ENCODE data around the gene RAC2.
"Not testable (repeated sequence)": the region's sequence is repeated elsewhere in the genome, so short reads cannot be mapped to it uniquely, and the experiment has no call there.

RAC2 gene

DNA sequence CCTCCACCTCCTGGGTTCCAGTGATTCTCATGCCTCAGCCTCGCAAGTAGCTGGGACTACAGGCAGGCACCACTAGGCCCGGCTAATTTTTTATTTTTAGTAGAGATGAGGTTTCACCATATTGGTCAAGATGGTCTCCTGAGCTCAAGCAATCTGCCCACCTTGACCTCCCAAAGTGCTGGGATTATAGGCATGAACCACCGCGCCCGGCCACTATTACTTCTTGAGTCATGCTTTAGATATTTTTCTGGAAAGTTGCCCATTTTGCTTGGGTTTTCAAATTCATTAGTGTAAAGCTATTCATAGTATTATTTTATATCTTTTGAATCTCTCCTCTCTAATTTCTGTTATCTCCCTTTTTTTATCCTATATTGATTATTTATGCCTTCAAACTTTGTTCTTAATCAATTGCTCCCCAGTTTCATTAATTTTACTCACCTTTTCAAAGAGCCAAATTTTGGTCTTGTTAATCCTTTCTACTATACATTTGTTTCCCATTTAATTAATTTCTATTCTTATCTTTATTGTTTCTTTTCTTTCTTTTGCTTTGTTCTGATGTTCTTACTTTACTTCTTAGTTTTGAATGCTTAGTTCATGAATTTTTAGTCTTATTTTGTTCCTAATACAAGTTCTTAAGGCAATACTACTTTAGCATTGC is 10.3 kb upstream of the RAC2 start:
- DNase-seq = no peak

DNA sequence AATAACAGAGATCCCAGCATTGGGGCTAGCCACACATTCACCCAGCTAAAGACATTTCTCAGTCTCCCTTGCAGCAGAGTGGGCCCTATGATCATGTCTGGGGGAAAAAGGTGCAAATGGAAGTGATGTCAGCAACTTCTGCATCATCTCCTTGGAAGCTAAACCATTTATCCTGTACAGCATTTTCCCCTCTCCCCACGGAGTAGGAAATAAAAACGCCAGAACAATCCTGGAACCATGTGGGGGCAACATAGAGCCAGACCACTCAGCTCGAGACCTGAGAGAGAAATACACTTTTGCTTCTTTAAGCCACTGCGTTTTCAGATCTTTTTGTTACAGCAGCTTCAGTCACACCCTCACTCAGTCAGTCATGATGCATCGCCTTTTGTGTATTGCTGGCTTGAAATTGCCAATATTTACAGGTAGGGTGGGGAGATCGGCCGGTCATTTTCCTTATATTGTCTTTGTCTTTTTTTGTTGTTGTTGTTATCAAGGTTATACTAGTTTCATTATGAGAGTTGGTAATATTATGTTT is 9.1 kb upstream of the RAC2 start:
- no peak for DNase-seq

DNA sequence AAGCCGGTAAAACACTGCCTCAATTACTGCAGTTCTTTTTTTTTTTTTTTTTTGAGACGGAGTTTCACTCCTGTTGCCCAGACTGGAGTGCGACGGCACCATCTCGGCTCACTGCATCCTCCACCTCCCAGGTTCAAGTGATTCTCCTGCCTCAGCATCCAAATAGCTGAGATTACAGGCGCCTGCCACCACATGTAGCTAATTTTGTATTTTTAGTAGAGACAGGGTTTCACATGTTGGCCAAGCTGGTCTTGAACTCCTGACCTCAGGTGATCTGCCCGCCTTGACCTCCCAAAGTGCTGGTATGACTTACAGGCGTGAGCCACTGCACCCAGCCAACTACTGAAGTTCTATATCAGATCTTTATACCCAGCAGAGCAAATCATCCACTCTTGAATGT is 7.8 kb upstream of the RAC2 start:
- not testable (repeated sequence) for DNase-seq

DNA sequence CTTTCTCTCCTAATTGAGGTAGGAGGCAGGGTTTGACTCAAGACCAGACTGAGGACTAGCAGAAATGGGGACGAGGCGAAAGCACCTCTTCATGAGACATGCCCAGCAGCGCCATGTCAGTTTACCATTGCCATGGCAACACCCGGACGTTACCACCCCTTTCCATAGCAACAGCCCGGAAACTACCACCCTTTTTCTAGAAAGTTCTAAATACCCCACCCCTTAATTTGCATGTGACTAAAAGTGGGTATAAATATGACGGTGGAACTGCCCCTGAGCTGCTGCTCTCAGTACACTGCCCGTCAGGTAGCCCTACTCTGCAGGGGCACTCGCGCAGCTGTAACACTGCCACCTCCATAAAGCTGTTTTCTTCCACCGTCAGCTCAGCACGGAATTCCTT is 5.9 kb upstream of the RAC2 start:
- no peak for DNase-seq

DNA sequence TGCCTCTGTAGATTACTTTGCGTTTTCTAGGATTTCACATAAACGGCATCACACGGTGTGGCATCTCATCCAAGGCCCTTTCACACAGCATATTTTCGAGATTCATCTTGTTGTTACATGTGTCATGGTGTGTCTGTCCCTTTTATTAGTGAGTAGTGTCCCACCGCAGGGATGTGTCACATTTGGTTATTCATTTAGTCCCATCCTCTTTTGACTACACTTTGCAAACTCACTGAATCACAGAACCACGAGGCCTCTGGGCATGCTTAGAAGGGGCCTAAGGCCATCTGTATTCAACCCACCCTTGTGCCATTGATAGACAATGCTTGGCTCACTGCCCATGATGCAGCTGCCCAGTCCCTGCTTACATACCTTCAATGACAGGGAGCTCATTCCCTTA is 4.2 kb upstream of the RAC2 start:
- no peak for DNase-seq

DNA sequence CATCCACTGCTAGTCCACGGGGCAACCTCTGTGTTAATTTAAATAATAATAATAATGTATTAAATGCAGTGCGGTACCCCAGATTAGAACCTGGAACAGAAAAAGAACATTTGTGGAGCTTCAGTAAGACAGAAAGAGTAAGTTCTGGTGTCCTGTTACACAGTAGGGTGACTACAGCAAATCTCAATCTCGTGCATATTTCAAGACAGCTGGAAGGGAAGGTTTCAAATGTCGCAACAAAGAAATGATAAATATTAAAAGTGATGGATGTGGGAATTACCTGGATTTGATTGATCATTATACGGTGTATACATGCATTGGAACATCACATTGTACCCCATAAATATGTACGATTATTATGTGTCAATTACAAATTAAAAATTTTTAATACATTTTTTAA is 1.7 kb upstream of the RAC2 start:
- DNase-seq = no peak

DNA sequence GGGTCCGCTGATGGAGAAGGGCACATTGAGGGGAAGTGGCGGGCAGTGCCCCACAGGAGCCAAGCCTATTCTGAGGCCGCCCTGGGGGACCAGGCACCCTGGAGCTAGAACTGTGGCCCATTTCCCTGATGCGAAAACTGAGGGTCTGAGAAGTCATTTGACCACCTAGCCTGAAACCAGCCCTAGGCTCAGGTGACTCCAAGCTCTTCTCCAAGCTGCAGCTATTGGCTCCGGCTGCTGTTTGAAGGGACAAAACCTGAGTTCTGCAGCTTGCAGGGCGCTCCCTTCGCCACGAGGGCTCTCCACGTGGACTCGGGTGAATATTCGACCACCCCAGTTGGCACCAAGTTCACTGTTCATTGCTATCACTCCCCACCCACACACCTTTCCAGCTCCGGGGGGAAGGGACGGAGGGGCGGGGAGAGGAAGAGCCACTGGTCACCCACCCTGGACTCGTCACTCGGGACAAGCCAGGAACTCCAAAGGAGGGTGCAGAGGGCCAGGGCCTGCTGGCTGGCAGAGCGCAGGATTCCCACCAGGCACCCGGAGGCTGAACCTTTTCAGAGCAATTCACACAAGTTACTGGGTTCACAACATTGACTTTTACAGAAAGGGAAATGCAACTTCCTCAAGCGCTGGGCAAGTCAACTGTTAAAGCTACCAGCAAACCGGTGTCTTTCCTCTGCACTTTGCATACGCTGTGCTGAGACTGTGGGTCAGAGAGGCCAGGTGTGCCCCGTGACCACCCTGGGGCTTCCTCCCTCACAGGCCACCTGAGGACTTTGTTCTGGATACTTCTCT is 1.1 kb upstream of the RAC2 start:
- no peak for DNase-seq

DNA sequence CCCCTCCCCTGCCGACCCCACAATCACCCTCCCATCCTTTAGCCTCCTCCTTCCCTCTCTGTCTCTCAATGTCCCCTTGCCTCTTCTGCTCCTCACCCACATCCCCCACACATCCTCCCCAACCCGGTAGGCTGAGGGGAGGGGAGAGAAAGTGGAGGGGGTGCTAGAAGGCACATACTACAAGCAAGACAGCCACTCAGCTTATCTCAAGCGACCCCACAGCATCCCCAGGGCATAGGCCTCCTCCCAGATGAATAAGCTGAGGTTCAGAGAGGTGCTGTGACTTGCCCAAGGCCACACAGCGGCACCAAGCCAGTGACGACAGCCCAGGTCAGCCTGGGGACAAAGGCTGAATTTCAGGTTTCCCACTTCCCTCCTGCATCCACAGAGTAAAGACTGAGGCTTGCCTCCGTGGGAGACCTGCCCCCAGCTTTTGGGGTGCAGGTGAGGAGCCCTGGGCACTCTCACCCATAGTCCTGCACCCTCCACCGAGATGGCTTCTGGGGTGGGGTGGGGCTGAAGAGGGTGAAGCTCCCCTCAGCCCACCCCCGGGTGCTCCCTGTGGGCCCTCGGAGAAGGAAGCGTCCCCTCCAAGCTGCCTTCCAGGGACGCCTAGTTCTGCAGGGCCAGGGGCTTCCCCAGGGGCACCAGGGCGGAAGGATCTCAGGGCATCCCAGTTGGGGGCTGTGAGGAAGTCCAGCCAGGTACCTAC is 511 bp downstream of the RAC2 start:
- no peak for DNase-seq

DNA sequence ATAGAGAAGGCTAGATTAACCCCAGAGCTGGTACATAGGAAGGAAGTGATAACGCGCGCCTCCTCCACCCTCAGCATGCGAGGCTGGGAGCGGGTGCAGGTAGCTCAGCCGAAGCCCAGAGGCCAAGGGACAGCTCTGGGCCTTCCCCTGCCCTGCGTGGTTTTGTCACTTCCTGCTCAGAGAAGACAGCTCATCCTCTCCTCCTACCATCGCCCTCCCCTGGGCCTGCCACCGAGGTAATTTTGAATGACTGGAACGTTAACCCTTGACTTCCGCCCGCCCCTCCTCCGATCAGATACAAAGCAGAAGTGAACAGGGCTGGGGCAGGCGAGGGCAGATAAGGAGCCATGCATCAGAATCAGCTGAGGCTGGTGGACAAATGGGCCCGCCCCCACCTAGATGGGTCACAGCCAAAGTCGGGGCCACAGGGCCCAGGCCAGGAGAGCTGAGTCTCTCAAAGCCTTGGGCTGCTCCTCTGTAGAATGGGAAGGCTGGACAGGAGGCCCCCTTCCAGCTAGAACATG is 1.6 kb downstream of the RAC2 start:
- DNase-seq = no peak

DNA sequence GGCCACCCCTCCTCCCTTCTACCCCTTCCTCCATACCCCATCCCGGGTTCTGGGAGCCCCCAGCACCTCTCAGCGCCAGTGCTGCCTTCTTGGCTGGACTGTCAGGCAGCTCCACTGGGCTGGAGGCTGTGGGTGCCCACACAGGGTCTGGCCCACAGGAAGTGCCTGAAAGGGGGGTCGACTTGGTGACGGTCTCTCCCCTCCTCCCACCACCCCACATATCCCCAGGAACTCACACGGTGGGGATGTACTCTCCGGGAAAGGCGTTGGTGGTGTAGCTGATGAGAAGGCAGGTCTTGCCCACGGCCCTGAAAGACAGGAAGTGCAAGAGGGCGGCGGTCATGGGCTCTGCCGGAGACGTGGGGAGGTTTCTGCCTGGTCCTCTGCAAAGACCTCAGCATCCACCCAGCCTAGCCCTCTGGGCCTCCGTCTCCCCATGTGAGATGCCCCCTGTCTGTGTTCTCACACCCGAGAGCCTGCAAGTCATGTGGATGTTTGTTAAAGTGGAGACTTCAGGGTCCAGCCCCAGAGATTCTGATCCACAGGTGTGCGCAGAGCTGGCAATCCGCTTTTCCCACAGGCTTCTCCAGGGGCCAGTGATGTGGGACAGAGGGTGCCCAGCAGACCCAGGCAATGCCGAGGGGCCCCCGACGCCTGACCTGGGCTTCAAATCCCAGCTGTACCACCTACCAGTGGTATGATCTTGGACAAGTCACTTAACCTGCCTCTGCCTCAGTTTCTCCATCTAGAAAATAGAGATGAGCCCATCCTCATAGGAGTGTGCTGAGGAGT is 2.5 kb downstream of the RAC2 start:
- no peak for DNase-seq

DNA sequence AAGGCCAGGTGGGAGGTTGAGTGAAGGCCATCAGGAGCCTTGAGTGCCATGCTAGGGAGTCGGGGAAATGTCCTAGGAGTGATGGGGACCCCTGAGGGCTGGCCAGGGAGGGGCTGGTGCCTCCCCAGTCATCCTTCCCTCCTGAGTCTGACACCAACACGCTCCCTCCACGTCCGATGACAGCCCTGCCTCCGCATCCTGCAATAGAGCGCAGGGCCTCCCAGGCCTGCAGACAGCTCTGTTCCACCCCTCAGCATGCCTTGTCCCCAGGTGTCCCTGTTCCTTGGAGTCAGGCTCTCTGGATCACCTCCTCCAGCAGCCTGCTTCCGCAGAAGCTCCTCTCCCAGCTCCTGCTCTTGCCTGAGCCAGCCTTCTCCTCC is 3.1 kb downstream of the RAC2 start:
- DNase-seq = no peak

DNA sequence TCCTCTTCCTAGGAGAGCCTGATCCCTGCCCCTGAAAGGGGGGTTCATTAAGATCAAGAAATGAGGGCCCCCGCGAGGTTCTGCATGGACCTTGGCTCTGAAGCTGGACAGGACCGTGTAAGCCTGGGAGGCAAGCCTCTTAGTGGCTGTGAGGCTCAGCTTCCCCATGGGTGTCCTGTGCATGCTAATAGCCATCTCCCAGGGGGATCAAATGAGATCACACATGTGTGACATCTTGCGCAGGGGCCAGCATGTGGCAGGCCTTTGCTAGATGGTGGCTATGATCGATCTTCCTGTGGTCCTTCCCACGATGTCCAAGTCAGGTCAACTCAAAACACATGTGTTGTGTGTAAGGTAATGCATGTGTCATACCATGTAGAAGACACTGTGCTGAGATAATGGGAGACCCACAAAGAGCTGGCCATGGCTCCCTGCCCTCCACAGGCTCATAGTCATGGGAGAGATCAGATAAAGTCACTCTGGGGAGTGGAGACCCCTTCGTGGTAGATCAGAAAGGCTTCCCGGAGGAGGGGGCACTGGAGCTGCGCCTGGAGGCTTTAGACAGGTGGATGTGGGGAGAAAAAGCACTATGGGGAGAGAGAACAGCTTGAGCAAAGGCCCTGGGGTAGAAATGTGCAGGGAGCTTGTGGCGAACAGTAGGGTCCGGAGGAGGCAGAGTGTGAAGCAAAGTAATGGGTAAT is 3.7 kb downstream of the RAC2 start:
- no peak for DNase-seq

DNA sequence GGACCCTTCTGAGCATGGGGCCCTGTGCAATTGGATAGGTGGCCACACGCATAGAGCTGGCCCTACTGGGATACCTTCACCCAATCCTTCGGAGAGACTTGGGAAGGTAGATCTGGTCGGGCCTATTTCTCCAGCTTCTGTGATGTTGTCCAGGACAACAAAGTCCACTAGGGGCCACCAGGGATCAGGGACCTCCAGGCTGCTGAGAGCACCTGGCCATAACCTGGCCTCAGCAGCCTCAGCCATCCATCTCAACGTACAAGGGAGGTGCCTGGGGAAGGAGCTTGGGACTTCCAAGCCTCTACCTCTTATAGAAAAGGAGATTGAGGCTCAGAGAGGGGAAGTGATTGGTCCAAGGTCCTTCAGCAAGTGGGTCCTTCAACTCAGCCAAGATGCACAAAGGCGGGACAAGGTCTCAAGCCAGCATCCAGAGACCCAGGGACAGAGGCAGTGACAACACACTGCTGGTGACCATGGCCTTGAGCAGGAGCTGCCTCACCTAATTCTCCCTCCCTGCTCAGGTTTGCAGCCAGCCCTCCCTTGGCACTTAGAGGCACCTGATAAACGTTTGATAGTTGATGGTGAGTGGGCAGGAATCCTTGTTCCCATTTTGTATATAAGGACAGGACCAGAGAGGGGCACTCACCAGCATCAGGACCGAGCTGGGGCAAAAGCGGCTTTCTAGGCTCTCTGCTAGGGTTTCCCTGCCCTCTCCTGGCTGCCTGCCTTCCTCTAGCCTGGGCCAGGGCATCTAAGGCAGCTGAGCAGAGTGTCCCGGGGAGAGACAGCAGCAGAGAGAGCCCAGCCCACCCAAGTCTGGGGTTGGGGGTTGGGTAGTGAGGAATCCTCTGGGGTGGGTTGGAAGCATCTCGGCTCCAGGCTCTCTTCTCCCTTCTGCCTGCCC is 4.5 kb downstream of the RAC2 start:
- no peak for DNase-seq

DNA sequence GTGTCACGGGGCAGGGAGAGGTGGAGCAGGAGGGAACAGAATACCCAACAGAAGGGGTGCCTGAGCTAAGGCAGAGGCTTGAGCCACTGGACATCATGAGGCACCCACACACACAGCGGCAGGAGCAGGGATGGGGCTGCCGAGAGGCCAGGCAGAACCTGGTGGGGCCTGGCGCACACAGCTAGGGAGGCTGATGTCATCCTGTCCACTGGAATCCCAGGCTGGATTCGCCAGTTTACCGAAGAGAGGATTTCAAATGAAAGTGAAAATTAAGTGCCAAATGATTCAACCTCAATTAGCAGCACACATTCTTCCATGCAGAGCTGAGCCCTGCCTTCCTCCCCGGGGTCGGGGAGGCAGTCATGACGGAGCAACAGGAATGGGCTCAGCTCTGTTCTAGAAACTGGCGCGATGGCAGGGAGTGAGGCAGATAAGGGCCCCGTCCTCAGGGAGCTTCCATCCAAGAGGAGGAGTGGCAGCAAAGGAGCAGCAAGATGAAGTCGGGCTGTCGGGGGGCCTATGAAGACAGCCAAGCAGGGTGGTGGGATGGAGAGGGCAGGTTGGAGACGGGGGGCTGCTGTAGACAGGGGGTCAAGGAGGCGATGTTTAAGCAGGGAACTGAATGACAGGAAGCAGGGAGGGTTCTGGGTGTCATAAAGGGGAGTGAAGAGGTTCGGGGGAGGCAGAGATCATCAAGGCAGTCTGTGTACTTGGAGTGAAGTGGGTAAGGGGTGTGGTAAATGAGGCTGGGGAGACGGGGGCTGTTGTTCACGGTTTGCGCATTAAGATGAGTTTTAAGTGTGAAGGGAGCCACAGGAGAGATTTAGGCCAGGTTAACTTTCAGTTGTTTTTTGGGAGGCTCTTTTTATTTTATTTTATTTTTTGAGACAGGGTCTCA is 6.4 kb downstream of the RAC2 start:
- DNase-seq = no peak

DNA sequence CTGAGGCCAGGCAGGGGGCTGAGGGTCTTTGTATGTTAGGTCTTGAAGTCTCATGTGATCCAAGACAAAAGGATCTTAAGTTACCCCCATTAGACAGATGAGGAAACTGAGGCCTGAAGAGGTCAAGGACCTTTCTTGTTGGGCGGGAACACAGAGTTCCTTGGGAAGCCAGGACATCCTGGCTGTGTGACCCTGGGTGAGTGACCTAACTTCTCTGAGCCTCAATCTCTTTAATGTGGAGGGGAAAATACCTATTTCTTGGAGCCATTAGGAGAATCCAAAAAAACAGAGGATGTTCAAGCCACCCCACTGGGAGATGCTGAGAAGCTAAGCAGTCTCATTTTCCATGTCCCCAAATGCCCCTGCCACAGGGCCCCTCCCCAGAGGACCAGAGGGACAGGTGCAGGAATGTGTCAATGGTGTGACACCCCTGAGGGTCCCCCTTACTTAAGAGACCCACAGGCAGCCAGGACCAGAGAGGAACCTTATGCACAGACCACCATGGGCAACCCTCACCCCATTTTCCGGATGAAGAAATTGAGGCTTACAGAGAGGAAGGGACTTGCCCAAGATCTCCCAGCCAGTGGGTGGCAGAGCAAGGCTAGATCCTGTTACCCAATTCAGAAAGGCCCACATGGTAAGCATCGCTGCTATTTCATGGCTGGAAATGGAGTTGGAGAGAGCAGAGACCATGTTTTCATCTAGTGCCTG is 8.0 kb downstream of the RAC2 start:
- no peak for DNase-seq

DNA sequence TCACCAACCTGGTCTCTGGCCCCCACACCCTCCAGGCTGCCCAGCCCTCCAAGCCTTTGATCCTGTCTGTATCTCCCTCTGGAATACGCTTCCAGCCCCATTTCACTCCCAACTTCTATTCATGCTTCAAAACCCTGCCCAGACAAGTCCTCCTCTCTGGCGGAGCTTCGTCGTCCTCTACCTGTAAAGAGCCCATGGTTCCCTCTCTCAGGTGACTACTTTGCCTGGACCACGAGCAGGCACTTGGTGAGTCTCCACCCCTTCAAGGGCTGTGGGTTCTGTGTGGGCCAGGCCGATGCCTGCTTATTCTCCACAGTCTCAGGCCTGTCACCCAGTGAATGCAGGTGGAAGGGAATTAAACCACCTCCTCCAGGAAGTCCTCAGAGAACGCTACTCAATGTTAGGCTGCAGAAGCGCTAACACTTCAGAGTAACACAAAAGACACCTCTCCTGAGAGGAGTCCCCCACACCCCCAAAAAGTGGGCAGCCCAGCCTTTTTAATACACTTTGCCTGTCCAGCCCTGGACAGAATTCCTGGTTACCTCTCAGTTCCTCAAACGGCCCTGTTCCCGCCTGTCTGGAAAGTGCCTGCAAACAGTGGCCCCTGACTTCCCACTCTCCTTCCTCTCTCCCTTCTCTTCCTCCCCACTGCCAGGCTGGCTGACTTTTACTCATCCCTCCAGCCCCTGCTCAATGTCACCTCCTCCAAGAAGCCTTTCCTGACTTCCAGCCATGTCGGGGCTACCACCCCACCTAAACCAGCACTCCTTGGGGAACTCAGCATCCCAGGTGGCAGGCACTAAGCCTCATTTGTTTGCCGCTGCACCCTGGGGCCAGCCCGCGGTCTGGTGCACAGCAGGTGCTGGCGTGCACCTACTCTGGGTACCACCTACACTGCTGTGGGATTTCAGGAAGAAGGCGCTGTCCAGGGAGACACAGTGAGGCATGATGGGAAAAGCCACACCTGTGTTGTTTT is 9.0 kb downstream of the RAC2 start:
- DNase-seq = no peak

DNA sequence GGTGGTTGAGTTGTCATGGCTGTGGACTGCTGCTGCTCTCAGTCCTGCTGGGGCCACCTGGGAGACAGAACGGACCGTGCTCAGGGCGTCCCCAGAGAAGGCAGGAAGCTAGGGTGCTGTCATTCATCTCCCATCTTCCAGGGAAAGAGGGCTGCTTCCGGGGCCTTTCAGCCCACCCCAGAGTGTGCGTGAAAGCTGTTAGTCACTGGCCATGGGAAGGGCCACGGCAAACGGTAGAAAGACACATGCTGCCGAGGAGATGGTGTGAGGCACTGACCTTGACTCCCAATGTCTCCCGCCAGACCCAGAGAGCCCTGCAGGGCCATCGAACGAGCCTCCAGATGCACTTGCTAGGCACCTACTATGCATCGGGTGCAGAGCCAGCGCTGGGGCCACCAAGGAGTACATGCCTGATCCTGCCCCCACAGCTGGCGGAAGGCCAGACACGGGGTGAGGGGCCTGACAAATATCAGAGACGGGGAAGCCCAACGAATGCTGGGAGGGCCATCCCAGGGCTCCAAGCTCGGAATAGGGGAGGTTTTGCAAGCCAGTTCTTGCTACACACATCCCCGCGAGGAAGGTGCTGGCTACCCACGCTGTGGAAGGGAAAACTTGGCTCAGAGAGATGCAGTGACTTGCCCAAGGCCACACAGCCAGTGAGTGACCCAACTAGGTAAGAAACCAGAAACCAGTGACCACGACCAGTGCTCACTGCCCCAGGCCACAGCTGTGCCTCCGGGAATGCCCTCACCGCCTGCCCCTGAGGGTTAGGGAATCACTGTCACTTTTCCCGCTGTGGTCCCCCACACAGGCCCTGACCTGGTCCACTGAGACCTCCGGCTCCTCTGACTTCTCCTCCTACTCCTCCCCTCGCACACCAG is 10.1 kb downstream of the RAC2 start:
- DNase-seq = no peak

Measured in NCI-H187 treated with DMSO at 0.1 percent for 48 hours (cell line).